ENCODE measurements around the gene ITPRIPL1.

Gene ITPRIPL1

GRCh38 chr2:96359310-96359709 is 34.2 kb downstream of the ITPRIPL1 start:
- DNase-seq (ENCODE audit: low spot score): no peak

- no peak for DNase-seq (ENCODE audit: low spot score)
Measured at GRCh38 chr2:96359866-96360265, 34.7 kb downstream of the ITPRIPL1 start.

GRCh38 chr2:96361751-96362150 is 36.6 kb downstream of the ITPRIPL1 start:
- no peak for DNase-seq (ENCODE audit: low spot score)

GRCh38 chr2:96369186-96369585 is 44.1 kb downstream of the ITPRIPL1 start:
- no peak for DNase-seq (ENCODE audit: low spot score)

- DNase-seq (ENCODE audit: low spot score): no peak
Measured at GRCh38 chr2:96374211-96374951, 49.3 kb downstream of the ITPRIPL1 start.

Data from D341Med (cell line).